ENCODE measurements around the gene FLCN. TPM values are rescaled to one million over a fixed set of nuclear protein-coding genes. Genes with fewer than 3 reads are reported as not detected.

Gene FLCN
- total and polyA plus RNA-seq, 2 of the 13 experiments (the other 11 are each of a cell fraction or from before 2014, with no cell fraction given), result 16.6 to 24.9 TPM

GRCh38 chr17:17216776-17217175 is 20.2 kb downstream of the FLCN start:
- ATAC-seq (no peak; the same call in 2 of the 3 replicates), FAIRE-seq (no peak)

More at GRCh38 chr17:17216776-17217175, 20.2 kb downstream of the FLCN start:
- ChIA-PET POLR2A (no interaction called here), CTCF (ENCODE audit: low intra/inter-chr PET ratio, low total read pairs) (no interaction called here)
- no peak overlapping the region for H3K4me2 ChIP-seq (ENCODE audit: low read depth, low read length)
- no peaks in the 10 kb centered on the region; a peak in 1 of 5 replicates for H3K27me3 ChIP-seq (ENCODE audit: control insufficient read depth in 1 of 2, insufficient read depth in 2 of 2, low read length in 2 of 2)
- in situ Hi-C loops (cut with HindIII; ENCODE audit: extremely low pct_ligation_motif_present, low pct_unique_long_range_greater_than_20kb), result no loop called here
- no peak overlapping the region for H3K9ac ChIP-seq (ENCODE audit: insufficient read depth, low read depth, low read length)
- DNase-seq (ENCODE audit: low spot score), result no peak
- H2AFZ ChIP-seq (ENCODE audit: low read length), result no peak overlapping the region
- no peak overlapping the region for H3K27ac ChIP-seq (ENCODE audit: extremely low read length, insufficient read depth, low read length)
- H3K4me1 ChIP-seq (ENCODE audit: insufficient read depth, low read length), result no peaks in the 10 kb centered on the region
- H3K9me3 ChIP-seq (ENCODE audit: low read length), result no peaks in the 10 kb centered on the region
- peaks cover 43 to 81% of the 10 kb centered on the region in 2 experiments for H3K36me3 ChIP-seq (replicated peaks in 1 of 2; ENCODE audit: control insufficient read depth in 1 of 2, insufficient read depth in 2 of 2, low read length in 2 of 2)
- BruUV-seq (replicated peaks), result no TSS peak
- intact Hi-C loops (cut with micrococcal nuclease; ENCODE audit: unreplicated experiment), result no loop called here
- H3K4me3 ChIP-seq (replicated peaks in 1 of 3; ENCODE audit: insufficient read depth in 1 of 3, low read depth in 2 of 3, low read length in 3 of 3), result no peak overlapping the region
- no peak for TF ChIP-seq ZIK1 (CRISPR knock-in tag; IDR thresholded peaks at IDR 0.05; ENCODE audit: borderline replicate concordance, low read depth)
- TF ChIP-seq ZHX1 (CRISPR knock-in tag; IDR thresholded peaks at IDR 0.05; ENCODE audit: low read depth), result no peak
- TF ChIP-seq HBP1 (CRISPR knock-in tag; IDR thresholded peaks at IDR 0.05; ENCODE audit: low read depth), result no peak
- no peak for TF ChIP-seq HNRNPUL1 (IDR thresholded peaks at IDR 0.05; ENCODE audit: low read depth, low read length)
- no peak for TF ChIP-seq TBX2 (CRISPR knock-in tag; IDR thresholded peaks at IDR 0.05; ENCODE audit: borderline replicate concordance)
- TF ChIP-seq AGO1 (IDR thresholded peaks at IDR 0.05; ENCODE audit: low read depth, low read length, poor library complexity, severe bottlenecking), result no peak
- no peak for TF ChIP-seq ZNF33A (CRISPR knock-in tag; IDR thresholded peaks at IDR 0.05; ENCODE audit: borderline replicate concordance)
- no peak for TF ChIP-seq LRRFIP1 (CRISPR knock-in tag; conservative IDR thresholded peaks at IDR 0.05)
- no peak for TF ChIP-seq FOXC1 (CRISPR knock-in tag; IDR thresholded peaks at IDR 0.05; ENCODE audit: borderline replicate concordance)
- WGBS (ENCODE audit: low lambda C conversion rate), result 95% methylated on average over 16 of the region's 16 CpGs
- no peaks in the 10 kb centered on the region for H3K79me2 ChIP-seq (ENCODE audit: insufficient read depth, low read length)
- no peaks in the 10 kb centered on the region for H4K20me1 ChIP-seq (ENCODE audit: insufficient read depth, low read length)
